HG03521 (cell line): ENCODE results near the gene TPM3.
"Not testable (repeated sequence)": the region's sequence is repeated elsewhere in the genome, so short reads cannot be mapped to it uniquely, and the experiment has no call there.

Source experiments
- ATAC-seq: cut with Tn5 transposase; IDR thresholded peaks from one replicate; pipeline ENCODE4 v1.9.1; 2021; ENCODE audit warnings: mild to moderate bottlenecking, moderate library complexity; ENCODE audit not compliant: unreplicated experiment

The TPM3 gene

DNA sequence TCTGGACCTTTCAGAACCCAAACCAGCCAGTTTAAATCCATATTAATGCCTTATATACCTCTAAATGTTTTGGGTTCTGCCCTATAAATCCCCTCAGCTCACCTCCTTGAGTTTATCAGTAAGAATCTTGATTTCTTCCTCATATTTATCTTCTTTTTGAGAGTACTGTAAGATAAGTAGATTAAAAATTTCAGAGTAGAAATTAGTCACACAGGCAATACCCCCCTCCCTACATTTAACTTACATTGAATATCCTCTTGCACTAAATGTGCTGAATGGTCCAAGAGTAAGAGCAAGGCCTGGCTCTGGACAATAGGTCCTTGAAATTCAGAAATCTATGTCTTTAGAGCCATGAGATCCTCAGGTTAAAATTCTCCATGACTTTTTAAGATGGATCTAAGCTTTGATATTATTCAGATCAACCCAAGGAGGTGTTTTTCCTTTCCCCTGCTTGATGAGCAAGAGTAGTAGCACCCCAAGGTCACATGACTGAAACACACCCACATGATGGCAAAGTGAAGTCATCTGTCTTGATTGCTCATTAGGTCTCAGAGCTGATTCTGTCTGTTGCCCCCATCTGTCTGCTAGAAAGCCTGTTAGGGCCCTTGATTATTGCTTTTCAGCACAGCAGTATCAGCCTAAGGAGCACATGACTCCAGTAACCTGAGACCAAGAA lies 21.2 kb downstream of the TPM3 start:
- no peak for ATAC-seq

DNA sequence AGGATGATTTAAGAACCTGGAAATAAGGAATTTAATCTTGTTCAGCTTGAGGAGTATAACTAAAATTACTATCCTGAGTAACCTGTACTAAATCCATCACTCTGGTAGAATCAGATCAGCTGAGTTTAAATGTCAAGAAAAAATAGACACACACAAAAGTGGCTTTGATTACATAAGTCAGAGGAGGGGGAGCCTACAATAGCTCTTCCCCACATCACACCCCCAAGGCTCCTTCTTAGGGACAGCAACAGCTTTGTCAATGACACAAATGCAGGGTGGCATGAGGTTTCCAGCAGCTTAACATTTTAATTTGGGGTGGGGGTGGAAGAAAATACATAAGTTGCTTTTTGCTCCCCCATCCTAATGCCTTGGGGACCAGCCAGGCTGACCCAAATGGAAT lies 24.4 kb downstream of the TPM3 start:
- no peak for ATAC-seq

DNA sequence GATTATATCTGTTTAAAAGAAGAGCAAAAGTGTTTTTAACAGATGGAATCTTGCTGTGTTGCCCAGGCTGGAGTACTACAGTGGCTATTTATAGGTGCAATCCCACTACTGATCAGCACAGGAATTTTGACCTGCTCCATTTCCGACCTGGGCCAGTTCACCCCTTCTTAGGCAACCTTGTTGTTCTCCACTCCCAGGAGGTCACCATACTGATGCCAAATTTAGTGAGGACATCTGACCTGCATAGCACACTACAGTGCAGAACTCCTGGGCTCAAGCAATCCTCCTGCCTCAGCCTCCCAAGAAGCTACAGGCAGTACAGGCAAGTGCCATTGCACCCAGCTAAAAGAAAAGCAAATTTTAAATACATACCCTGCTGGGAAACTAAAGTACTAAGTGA lies 25.7 kb downstream of the TPM3 start:
- no peak for ATAC-seq

DNA sequence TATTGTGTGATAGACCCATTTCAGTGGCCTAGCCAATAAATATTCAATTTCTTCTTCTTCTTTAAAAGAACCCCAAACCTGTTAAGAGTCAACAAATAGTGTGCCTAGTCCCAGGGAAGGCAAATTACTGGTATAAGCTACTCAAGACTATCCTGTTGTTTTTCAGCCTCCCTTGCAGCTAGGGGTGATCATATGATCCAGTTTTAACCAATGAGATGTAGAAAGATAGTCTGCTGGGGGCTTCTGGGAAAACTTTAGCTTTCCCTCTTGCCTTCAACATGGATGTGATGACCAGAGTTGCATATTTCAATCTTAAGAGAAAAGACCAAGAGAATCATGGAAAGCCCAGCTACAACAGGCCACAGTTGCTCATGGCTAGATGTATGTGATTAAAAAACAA lies 32.3 kb downstream of the TPM3 start:
- no peak for ATAC-seq

DNA sequence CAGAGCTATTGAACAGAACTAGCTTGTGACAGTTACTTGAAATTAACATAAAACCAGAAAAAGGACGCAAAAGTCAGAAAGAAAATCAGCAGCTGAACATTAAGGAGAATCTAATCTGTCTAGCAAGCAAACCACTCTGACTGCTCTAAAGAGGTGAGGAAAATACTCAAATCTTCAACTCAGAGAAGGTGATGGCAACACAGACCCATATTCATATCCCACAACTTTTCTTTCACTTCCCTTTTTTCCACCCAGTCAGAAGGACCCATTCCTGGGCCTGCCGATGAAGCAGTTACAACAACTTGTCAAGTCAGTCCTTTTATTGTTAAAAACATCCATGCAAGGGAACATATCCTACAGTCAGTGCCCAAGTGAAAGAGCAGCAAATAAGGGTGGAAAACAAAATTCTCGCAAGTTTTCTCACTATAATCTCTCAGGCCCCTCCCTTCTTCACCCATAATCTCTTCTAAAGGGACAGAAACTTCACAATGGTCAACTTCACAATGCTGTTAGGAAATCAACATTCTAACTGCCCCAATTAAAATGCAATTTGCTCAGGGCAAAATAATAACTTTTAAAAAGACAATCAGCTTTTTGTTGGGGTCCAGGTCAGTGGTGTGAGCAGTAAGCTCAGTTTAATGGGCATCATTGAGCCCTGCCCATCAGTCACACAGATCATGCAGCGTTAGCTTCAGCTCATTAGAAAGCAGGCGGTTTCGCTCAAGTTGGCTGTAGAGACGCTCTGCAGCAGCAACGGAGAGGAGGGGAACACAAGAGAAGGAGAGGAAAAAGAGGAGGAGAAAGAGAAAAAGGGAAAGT lies 33.4 kb downstream of the TPM3 start:
- ATAC-seq = peak; percentile 36

DNA sequence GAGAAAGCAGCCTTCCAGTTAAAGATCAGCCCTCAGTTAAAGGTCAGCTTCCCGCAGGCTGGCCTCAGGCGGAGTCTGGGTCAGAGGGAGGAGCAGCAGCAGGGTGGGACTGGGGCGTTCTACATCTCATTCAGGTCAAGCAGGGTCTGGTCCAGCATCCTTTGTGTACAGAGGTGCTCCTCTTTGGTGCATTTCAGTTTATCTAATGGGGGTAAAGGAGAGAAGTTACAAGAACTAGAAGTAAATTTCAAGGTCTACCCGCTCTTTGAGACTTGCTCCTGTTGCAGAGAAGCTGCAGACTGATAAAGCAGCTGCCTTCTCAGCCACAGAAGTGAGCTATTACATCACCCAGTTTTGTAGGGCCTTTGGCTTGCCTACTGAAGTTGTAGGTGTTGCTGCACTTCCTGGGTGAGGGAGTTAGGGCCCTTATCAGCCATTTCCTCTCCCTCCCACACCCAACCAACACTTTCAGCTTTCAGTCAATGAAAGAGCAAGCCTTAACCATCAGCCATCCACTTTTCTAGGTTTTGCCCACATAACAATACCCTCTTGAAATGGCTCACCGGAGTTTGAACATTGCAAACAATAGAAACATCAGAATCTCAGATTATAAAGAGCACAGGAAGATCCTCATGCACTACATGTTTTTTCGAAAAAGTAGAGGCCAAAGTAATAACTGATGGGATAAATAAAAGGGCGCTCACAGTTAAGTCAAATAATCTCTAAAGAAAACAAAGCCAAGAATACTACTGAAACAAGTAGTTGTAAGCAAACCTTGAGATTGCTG lies 34.2 kb downstream of the TPM3 start:
- ATAC-seq = peak; percentile 76

DNA sequence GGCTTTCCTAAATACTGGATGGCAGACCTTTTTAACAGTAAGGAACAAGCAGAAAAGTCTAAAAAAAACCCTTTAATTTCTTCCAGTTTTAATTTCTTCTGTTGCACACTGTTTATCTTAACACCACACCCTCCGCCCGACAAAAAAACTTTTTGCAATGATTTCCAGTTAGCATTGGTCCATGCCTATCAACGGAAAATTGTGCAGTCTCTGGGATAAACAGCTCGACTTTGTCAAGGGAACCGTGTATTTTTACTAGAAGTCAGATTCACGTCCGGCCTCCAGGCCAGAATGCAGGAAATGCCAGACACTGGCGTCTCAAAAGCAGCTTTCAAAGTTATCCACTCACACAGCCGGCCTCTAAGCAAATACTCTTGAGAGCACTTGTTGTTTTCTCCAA lies 36.6 kb downstream of the TPM3 start:
- ATAC-seq = no peak

DNA sequence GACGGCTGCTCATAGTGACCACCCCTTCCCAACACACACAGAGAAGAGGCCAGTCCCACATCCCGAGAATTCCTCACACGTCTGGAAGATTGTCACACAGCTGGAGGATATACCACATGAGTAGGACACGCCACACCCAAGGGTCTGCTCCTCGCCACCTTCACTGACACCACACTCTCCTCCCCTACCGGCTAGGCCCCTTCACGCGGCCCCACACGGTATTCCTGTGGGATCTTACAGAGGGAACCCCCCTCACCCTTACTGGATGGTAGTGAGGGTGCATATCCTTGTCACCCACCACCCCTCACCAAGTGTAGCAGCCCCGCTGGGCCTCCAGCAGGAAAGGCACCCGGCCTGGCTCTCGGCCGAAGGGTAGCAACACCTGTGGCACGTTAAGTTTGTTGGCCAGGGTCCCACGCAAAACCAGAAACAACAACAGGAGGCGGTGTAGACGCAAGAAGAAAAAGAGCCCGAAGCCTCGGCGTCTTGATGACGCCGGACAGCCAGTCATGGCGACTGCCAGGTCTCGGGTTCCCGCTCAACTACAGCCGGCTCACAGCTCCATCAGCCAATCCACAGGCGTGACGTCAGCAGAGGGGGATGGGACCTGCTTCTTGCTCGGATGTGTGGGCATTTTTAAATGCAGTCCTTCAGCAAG lies 37.2 kb downstream of the TPM3 start, which contains the start of gene NUP210L:
Gene NUP210L (minus strand): TSS at position 540 of the 658 bp plus-strand sequence.
- ATAC-seq = no peak

DNA sequence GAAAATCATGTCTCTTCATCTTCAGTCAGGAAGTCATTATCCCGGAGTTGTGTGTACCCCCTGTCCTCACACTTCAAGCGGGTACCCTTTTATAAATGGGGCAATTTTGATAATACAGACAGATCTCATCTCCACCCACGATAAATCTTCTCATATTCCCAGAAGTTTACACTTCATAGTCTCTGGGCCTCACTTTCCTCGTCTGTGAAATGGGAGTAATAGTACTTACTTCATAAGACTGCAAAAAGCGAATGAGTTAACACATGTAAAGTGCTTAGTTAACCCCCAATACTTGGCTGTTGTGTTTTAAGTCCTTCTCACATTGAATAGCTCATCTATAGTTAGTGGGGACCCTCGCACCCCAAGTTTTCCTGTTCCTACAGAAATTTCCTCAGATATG lies 37.8 kb downstream of the TPM3 start:
- ATAC-seq = no peak

DNA sequence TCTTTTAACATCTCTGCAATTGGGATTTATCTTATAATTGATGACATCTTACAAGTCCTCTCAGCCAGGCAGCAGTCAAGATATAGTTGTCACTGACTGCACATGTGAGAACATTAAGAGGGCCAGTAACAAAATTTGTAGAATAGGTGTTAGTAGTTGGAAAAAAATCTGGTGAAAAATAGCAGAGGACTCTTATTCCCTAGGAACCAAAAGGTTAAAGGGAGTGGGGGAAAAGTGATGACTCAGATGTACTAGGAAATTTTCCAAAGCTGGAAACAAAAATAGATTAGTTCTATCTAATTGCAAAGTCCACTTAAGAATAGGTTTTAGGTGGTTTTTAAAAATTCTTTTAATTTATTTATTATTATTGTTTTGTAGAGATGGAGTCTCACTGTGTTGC lies 40.6 kb downstream of the TPM3 start:
- no peak for ATAC-seq

DNA sequence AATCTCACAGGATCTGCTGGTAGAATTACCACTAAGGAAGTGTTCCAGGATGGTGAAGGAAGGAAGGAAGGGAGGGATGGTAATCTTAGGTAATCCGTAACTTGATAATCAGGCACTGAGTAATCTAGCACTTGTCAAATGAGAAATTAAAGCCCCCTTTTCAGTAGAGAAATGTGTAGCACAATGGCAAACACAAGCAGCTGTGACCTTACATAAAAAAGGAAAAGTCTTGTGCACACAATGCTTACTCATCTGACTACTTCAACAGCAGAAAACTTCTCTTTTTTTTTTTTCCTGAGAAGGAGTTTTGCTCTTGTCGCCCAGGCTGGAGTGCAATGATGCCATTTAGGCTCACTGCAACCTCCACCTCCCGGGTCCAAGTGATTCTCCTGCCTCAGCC lies 43.1 kb downstream of the TPM3 start:
- ATAC-seq = no peak

DNA sequence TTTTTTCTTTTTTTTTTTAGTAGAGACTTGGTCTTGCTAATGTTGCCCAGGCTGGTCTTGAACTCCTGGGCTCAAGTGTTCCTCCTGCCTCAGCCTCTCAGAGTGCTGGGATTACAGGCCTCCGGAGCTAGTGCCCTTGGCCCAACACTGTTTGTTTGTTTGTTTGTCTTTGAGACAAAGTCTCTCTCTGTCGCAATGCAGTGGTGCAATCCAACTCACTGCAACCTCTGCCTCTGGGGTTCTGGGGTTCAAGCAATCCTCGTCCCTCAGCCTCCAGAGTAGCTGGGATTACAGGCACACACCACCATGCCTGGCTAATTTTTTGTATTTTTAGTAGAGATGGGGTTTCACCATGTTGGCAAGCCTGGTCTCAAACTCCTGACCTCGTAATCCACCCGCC lies 44.4 kb downstream of the TPM3 start:
- not testable (repeated sequence) for ATAC-seq

DNA sequence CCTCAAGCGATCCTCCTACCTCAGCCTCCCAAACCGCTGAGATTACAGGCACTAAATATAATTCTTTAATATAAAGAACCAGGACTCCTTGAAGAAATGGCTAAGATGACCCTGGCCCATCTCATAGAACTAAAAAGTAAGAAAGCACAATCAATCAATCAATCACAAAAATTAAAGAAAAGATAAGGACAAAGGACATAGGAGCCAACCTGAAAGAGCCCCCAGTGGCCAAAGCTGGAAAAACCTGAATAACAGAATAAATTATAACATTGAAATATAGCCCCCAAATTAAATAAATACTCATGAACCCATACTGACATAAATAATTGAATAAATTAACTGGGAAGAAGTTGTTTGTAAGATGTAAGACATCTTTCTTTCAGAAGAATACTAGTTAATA lies 45.9 kb downstream of the TPM3 start:
- no peak for ATAC-seq

DNA sequence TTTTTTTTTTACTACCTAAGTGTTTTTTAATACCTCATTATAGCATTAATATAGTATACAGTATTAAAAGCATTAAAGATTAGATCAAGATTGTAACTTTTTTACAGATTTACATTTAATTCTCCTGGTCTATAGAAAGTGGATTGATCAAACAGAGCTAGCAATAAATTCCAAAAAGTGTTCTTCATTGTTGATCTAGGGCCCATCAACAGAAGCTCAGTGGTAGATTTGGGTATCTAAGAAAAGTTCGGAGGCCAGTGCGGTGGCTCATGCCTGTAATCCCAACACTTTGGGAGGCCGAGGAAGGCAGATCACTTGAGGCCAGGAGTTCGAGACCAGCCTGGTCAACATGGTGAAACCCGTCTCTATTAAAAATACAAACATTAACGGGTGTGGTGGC lies 49.5 kb downstream of the TPM3 start:
- no peak for ATAC-seq

DNA sequence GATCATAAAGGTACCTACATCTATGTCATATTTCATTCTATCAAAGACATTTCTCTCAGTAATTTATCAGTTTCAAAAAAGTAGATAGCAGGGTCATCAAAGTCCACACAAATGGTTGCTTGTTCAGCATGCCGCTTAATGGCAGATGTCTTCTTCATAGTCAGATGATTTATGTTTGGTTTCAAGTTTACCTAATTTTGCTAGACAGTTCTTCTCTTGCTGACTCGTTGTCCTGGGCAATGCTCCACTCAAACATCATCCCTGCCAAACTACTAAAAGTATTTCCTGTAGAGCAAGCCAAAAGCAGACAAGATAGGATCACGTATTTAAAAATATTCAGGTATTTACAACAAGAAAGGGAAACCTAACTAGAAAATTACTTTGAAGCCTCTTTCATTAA lies 50.7 kb downstream of the TPM3 start:
- ATAC-seq = no peak

DNA sequence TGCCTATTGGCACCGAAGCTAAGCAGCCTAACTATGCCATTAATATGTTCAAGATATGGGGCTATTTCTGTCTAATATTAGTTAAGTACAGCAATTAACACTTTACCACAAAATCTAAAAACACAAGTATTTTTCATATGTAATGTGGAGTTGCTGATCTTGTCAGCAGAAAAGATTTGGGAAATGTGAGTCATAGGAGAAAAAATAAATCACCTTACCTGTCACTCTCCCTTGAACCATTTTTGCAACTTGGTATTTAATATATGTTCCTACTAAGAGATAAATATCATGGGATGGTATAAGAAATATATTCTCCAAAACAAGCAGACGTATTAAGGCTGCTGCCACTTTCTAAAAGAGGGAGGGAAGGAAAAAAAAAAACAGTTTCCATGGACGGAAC lies 54.0 kb downstream of the TPM3 start:
- ATAC-seq = no peak

DNA sequence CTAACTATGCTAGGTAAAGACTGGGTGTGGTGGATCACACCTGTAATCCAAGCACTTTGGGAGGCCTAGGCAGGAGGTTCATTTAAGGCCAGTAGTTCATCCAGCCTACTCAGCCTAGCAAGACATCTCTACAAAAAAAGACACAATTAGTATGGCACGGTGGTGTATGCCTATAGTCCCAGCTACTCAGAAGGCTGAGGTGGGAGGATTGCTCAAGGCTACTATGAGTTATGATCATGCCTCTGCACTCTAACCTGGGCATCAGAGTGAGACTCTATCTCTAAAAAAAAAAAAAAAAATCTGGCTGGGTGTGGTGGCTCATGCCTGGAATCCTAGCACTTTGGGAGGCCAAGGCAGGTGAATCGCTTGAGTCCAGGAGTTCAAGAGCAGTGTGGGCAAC lies 58.6 kb downstream of the TPM3 start:
- ATAC-seq = no peak

DNA sequence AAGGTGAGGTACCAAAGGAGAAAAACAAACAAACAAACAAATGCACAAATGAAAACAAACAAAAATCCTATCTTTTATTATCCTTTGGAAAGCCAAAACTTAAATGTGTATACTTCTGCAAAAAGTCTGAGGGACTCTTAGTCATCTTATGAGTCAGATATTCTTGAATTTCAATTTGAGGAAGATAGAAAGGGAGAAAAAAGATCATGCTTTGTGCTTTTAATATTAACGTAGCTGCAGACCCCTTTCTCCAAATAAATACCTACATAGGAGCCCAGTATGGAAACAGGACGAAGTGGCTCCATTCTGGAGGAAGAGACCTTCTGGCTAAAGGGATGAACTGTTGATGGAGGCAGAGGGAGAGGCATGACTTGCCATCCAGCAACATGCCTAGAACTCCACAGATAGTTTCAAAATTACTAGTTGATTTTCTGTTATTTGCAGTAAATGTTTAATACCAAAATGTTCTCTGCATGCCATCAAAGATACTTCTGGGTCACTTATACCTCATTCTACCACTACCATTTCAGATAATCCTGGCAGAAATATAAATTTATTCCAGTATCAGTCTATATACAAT lies 62.4 kb downstream of the TPM3 start:
- no peak for ATAC-seq

DNA sequence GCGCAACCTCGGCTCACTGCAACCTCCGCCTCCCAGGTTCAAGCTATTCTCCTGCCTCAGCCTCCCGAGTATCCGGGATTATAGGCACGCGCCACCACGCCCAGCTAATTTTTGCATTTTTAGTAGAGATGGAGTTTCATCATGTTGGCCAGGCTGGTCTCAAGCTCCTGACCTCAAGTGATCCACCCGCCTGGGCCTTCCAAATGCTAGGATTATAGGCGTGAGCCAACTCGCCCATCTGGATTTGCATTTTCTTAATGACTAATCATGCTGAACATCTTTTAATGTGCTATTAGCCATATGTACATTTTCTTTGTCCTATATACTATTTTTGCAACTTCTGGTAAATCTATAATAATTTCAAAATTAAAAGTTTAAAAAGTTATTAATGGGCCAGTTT lies 68.7 kb downstream of the TPM3 start:
- not testable (repeated sequence) for ATAC-seq

DNA sequence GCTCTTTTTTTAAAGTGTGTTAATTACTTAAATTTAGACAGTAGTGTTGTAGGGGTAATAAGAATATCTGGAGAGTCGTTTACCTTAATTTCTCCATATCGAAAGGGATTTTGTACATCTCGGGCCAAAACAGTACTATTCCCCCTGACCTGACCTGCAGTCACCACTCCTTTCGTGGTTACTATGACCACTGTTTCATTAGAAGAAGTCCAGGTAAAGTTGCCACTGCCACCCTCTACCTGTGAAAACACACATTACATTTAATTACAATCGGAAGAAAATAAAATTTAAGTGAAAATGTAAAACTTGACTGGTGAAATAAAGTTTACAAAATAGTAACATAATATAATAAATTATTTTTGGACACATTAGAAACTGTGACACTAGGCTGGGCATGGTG lies 74.3 kb downstream of the TPM3 start:
- ATAC-seq = no peak

DNA sequence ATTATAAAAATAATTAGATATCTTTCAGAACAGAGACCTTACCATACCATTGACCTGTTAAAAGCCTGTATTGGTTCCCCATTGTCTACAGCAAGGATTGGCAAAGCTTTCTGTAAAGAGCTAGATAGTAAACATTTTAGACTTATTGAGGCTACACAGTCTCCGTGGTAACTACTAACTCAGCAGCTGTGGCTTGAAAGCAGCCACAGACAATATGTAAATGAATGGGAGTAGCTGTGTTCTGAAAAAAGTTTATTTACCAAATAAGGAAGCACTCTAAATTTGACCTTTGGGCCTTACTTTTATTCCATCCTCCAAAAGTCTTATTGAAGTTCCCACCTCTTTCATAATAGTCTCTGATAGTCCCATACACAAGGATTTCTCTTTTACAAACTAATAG lies 76.7 kb downstream of the TPM3 start:
- no peak for ATAC-seq
